Mesendoderm (in vitro differentiated cells): Measurements from ENCODE around the gene RND2.

Experiments used
- DNase-seq: peaks from one replicate; pipeline ENCODE4 v3.0.0; 2013
- H2AK5ac ChIP-seq: 2 replicates; pipeline ENCODE4 v1.6.1; 2013; ENCODE audit warnings: low read length, inconsistent platforms
- H2BK120ac ChIP-seq: 2 replicates; pipeline ENCODE4 v1.6.1; 2013; ENCODE audit warnings: low read depth, mild to moderate bottlenecking, low read length, moderate library complexity, mixed read lengths
- H2BK15ac ChIP-seq: replicated peaks from 2 replicates; pipeline ENCODE4 v1.6.1; 2013; ENCODE audit warnings: low read depth, mild to moderate bottlenecking, moderate library complexity
- H2BK5ac ChIP-seq: 2 replicates; pipeline ENCODE4 v1.6.1; 2013; ENCODE audit warnings: low read length, inconsistent platforms
- H3K18ac ChIP-seq: 2 replicates; pipeline ENCODE4 v1.6.1; 2013; ENCODE audit warnings: mild to moderate bottlenecking, low read length, mixed read lengths
- H3K23ac ChIP-seq: one replicate; pipeline ENCODE4 v1.6.1; 2013; ENCODE audit warnings: low read length
- H3K27ac ChIP-seq: 2 replicates; pipeline ENCODE4 v1.5.1; 2013; ENCODE audit warnings: low read depth, mild to moderate bottlenecking, inconsistent platforms, low read length, moderate library complexity
- H3K27me3 ChIP-seq: 2 replicates; pipeline ENCODE4 v1.6.1; 2013; ENCODE audit warnings: low read length, control low read depth, mild to moderate bottlenecking, inconsistent platforms; ENCODE audit not compliant: insufficient read depth, poor library complexity
- H3K36me3 ChIP-seq: 2 replicates; pipeline ENCODE4 v1.6.1; 2013; ENCODE audit warnings: low read length, inconsistent platforms; ENCODE audit not compliant: control insufficient read depth, insufficient read depth
- H3K4ac ChIP-seq: one replicate; pipeline ENCODE4 v1.6.1; 2013; ENCODE audit warnings: low read depth, mild to moderate bottlenecking, low read length, moderate library complexity
- H3K4me1 ChIP-seq: 2 replicates; pipeline ENCODE4 v1.6.1; 2013; ENCODE audit warnings: low read depth, low read length, inconsistent platforms; ENCODE audit not compliant: control insufficient read depth
- H3K4me2 ChIP-seq: 2 replicates; pipeline ENCODE4 v1.6.1; 2013; ENCODE audit warnings: low read length
- H3K4me3 ChIP-seq: 2 replicates; pipeline ENCODE4 v1.5.1; 2013; ENCODE audit warnings: mild to moderate bottlenecking, low read length
- H3K56ac ChIP-seq: one replicate; pipeline ENCODE4 v1.6.1; 2013; ENCODE audit warnings: low read length
- H3K79me1 ChIP-seq: 2 replicates; pipeline ENCODE4 v1.6.1; 2013; ENCODE audit warnings: low read length, inconsistent platforms
- H3K79me2 ChIP-seq: 2 replicates; pipeline ENCODE4 v1.6.1; 2013; ENCODE audit warnings: mild to moderate bottlenecking, low read length; ENCODE audit not compliant: control insufficient read depth, insufficient read depth
- H3K9ac ChIP-seq: 2 replicates; pipeline ENCODE4 v1.6.1; 2013; ENCODE audit warnings: low read length, inconsistent platforms
- H4K5ac ChIP-seq: one replicate; pipeline ENCODE4 v1.6.1; 2013; ENCODE audit warnings: low read length
- H4K8ac ChIP-seq: one replicate; pipeline ENCODE4 v1.6.1; 2013; ENCODE audit warnings: low read depth, mild to moderate bottlenecking, control low read depth, low read length, moderate library complexity
- WGBS: extraction: QIAGEN DNeasy Blood & Tissue Kit; methylation state at CpG from one replicate; pipeline ENCODE4 v1.1.7; 2013; ENCODE audit warnings: low lambda C conversion rate, missing lambda C conversion rate; ENCODE audit not compliant: insufficient coverage; ENCODE audit errors: extremely low coverage; 5-methylcytosine and 5-hydroxymethylcytosine counted together

Gene RND2

GRCh38 chr17:43027091-43028032 is 2.3 kb downstream of the RND2 start:
- H3K18ac ChIP-seq = no peak overlapping the region
- no peak overlapping the region for H4K5ac ChIP-seq
- H2BK15ac ChIP-seq = no peak overlapping the region
- DNase-seq = no peak
- no peaks in the 10 kb centered on the region for H3K79me2 ChIP-seq
- no peaks in the 10 kb centered on the region for H3K36me3 ChIP-seq
- H3K56ac ChIP-seq = no peak overlapping the region
- no peak overlapping the region for H3K9ac ChIP-seq
- H3K27ac ChIP-seq = no peak overlapping the region
- no peak overlapping the region for H4K8ac ChIP-seq
- no peaks in the 10 kb centered on the region for H3K79me1 ChIP-seq
- no peak overlapping the region for H2BK120ac ChIP-seq
- H3K4me2 ChIP-seq = no peak overlapping the region
- WGBS = no CpG with 5 or more reads among the region's 9 CpGs
- H3K27me3 ChIP-seq = no peaks in the 10 kb centered on the region
- no peak overlapping the region for H2AK5ac ChIP-seq
- no peak overlapping the region for H3K4ac ChIP-seq
- no peak overlapping the region for H3K4me3 ChIP-seq
- no peak overlapping the region for H3K23ac ChIP-seq
- H3K4me1 ChIP-seq = no peaks in the 10 kb centered on the region
- no peak overlapping the region for H2BK5ac ChIP-seq

GRCh38 chr17:43028221-43028861 is 3.3 kb downstream of the RND2 start:
- no peak overlapping the region for H3K18ac ChIP-seq
- no peak overlapping the region for H2AK5ac ChIP-seq
- no peaks in the 10 kb centered on the region for H3K36me3 ChIP-seq
- H3K4me1 ChIP-seq = no peaks in the 10 kb centered on the region
- H3K27ac ChIP-seq = no peak overlapping the region
- no peak for DNase-seq
- no peak overlapping the region for H2BK120ac ChIP-seq
- WGBS = no CpG with 5 or more reads among the region's 17 CpGs
- H3K27me3 ChIP-seq = no peaks in the 10 kb centered on the region
- no peaks in the 10 kb centered on the region for H3K79me1 ChIP-seq
- H4K8ac ChIP-seq = no peak overlapping the region
- H3K23ac ChIP-seq = no peak overlapping the region
- H3K4me3 ChIP-seq = no peak overlapping the region
- no peak overlapping the region for H3K9ac ChIP-seq
- H2BK15ac ChIP-seq = no peak overlapping the region
- no peak overlapping the region for H2BK5ac ChIP-seq
- H4K5ac ChIP-seq = no peak overlapping the region
- no peaks in the 10 kb centered on the region for H3K79me2 ChIP-seq
- no peak overlapping the region for H3K4me2 ChIP-seq
- H3K4ac ChIP-seq = no peak overlapping the region
- no peak overlapping the region for H3K56ac ChIP-seq

- no peak overlapping the region for H2BK120ac ChIP-seq
- H3K4ac ChIP-seq = no peak overlapping the region
- no peaks in the 10 kb centered on the region for H3K27me3 ChIP-seq
- no peak overlapping the region for H3K56ac ChIP-seq
- H3K27ac ChIP-seq = no peak overlapping the region
- H3K79me2 ChIP-seq = no peaks in the 10 kb centered on the region
- no CpG with 5 or more reads among the region's 6 CpGs for WGBS
- H3K79me1 ChIP-seq = no peaks in the 10 kb centered on the region
- DNase-seq = no peak
- H2BK15ac ChIP-seq = no peak overlapping the region
- no peak overlapping the region for H3K4me2 ChIP-seq
- no peak overlapping the region for H4K5ac ChIP-seq
- H2AK5ac ChIP-seq = no peak overlapping the region
- H3K36me3 ChIP-seq = no peaks in the 10 kb centered on the region
- peaks cover 3% of the 10 kb centered on the region for H3K4me1 ChIP-seq
- no peak overlapping the region for H3K23ac ChIP-seq
- H3K9ac ChIP-seq = no peak overlapping the region
- H2BK5ac ChIP-seq = no peak overlapping the region
- no peak overlapping the region for H4K8ac ChIP-seq
- no peak overlapping the region for H3K18ac ChIP-seq
- H3K4me3 ChIP-seq = no peak overlapping the region
Observed at GRCh38 chr17:43030137-43030767, 5.2 kb downstream of the RND2 start.

GRCh38 chr17:43031666-43032065 is 6.6 kb downstream of the RND2 start:
- no peak overlapping the region for H3K27ac ChIP-seq
- H4K8ac ChIP-seq = no peak overlapping the region
- no peak overlapping the region for H3K23ac ChIP-seq
- no peak overlapping the region for H3K4ac ChIP-seq
- H2AK5ac ChIP-seq = no peak overlapping the region
- no peaks in the 10 kb centered on the region for H3K27me3 ChIP-seq
- H3K4me3 ChIP-seq = no peak overlapping the region
- H3K79me2 ChIP-seq = no peaks in the 10 kb centered on the region
- no peak overlapping the region for H3K9ac ChIP-seq
- H3K79me1 ChIP-seq = no peaks in the 10 kb centered on the region
- H3K4me1 ChIP-seq = peaks cover 3% of the 10 kb centered on the region
- no peak overlapping the region for H4K5ac ChIP-seq
- H3K18ac ChIP-seq = no peak overlapping the region
- no peak overlapping the region for H3K4me2 ChIP-seq
- no peak overlapping the region for H2BK15ac ChIP-seq
- no CpG with 5 or more reads among the region's 3 CpGs for WGBS
- no peak overlapping the region for H2BK5ac ChIP-seq
- H3K36me3 ChIP-seq = no peaks in the 10 kb centered on the region
- H3K56ac ChIP-seq = no peak overlapping the region
- DNase-seq = no peak
- no peak overlapping the region for H2BK120ac ChIP-seq

GRCh38 chr17:43033948-43034881 is 9.2 kb downstream of the RND2 start:
- H3K18ac ChIP-seq = no peak overlapping the region
- H2AK5ac ChIP-seq = no peak overlapping the region
- no peaks in the 10 kb centered on the region for H3K79me1 ChIP-seq
- no peaks in the 10 kb centered on the region for H3K27me3 ChIP-seq
- no peak overlapping the region for H2BK15ac ChIP-seq
- peak overlapping the region; percentile 3 for H3K9ac ChIP-seq
- no peaks in the 10 kb centered on the region for H3K36me3 ChIP-seq
- H3K56ac ChIP-seq = peak overlapping the region; percentile 59
- no CpG with 5 or more reads among the region's 12 CpGs for WGBS
- H2BK5ac ChIP-seq = no peak overlapping the region
- H4K8ac ChIP-seq = no peak overlapping the region
- H2BK120ac ChIP-seq = no peak overlapping the region
- peak overlapping the region; percentile 3 for H3K27ac ChIP-seq
- no peak overlapping the region for H3K4me3 ChIP-seq
- no peak overlapping the region for H3K4ac ChIP-seq
- no peak overlapping the region for H4K5ac ChIP-seq
- peaks cover 3% of the 10 kb centered on the region for H3K4me1 ChIP-seq
- H3K79me2 ChIP-seq = no peaks in the 10 kb centered on the region
- no peak overlapping the region for H3K23ac ChIP-seq
- DNase-seq = peak; percentile 84
- H3K4me2 ChIP-seq = no peak overlapping the region
